Smooth muscle cell (in vitro differentiated cells): ENCODE data around the gene HOXA5. TPM values are rescaled to one million over a fixed set of nuclear protein-coding genes. Genes with fewer than 3 reads are reported as not detected.

Experiments
- DNase-seq: peaks from one replicate; lab custom pipeline; 2025; ENCODE audit not compliant: unreplicated experiment; lab: John Stamatoyannopoulos, UW
- H2AFZ ChIP-seq: fragments of 200-600 bp; sonication (generic); 2 replicates; pipeline ENCODE4 v1.6.0; 2016; ENCODE audit warnings: antibody characterized with exemption, low read depth, mild to moderate bottlenecking
- H3F3A ChIP-seq: fragments of 200-600 bp; sonication (generic); 2 replicates; pipeline ENCODE4 v1.6.0; 2017; ENCODE audit warnings: antibody characterized with exemption, low read depth
- H3K27ac ChIP-seq: fragments of 200-600 bp; sonication (generic); 2 replicates; pipeline ENCODE4 v1.5.1; 2016; ENCODE audit warnings: low read depth, mild to moderate bottlenecking
- H3K27me3 ChIP-seq: fragments of 200-600 bp; sonication (generic); 2 replicates; pipeline ENCODE4 v1.6.1; 2016; ENCODE audit warnings: low read depth, mild to moderate bottlenecking
- H3K36me3 ChIP-seq: fragments of 200-600 bp; sonication (generic); 2 replicates; pipeline ENCODE4 v1.5.1; 2016; ENCODE audit warnings: low read depth
- H3K4me1 ChIP-seq: fragments of 200-600 bp; sonication (generic); 2 replicates; pipeline ENCODE4 v1.5.1; 2016; ENCODE audit warnings: low read depth
- H3K4me2 ChIP-seq: fragments of 200-600 bp; sonication (generic); 2 replicates; pipeline ENCODE4 v1.6.0; 2016; ENCODE audit warnings: mild to moderate bottlenecking
- H3K4me3 ChIP-seq: fragments of 200-600 bp; sonication (generic); 2 replicates; pipeline ENCODE4 v1.5.1; 2016; ENCODE audit warnings: mild to moderate bottlenecking
- H3K79me2 ChIP-seq: fragments of 200-600 bp; sonication (generic); 2 replicates; pipeline ENCODE4 v1.6.0; 2016; ENCODE audit warnings: low read depth, mild to moderate bottlenecking
- H3K9ac ChIP-seq: fragments of 200-600 bp; sonication (generic); 2 replicates; pipeline ENCODE4 v1.6.0; 2016; ENCODE audit warnings: low read depth
- H3K9me3 ChIP-seq: fragments of 200-600 bp; sonication (generic); replicated peaks from 2 replicates; pipeline ENCODE4 v1.5.1; 2016; ENCODE audit warnings: low read depth
- H4K20me1 ChIP-seq: fragments of 200-600 bp; sonication (generic); 2 replicates; pipeline ENCODE4 v1.6.0; 2016; ENCODE audit warnings: low read depth
- WGBS: methylation state at CpG from one replicate; pipeline ENCODE4 v1.1.7; 2016; ENCODE audit warnings: low lambda C conversion rate; 5-methylcytosine and 5-hydroxymethylcytosine counted together
- polyA plus RNA-seq: library from polyadenylated mRNA; unstranded; fragments of >200 nt; fragmentation: Nextera tagmentation; extraction: Ambion mirVana; gene quantifications from 2 replicates; pipeline ENCODE4 v1.2.1, GENCODE V29; 2016
- total RNA-seq: library from RNA; depleted of rRNA; stranded (reverse); fragments of >200 nt; gene quantifications from 2 replicates; pipeline ENCODE4 v1.2.3, GENCODE V29; 2014
- TF ChIP-seq, protein P1 (sequence below): fragments of 200-600 bp; sonication (generic); IDR thresholded peaks from 2 replicates; pipeline ENCODE4 v1.5.1; 2017; ENCODE audit warnings: borderline replicate concordance, mild to moderate bottlenecking, antibody characterized with exemption; ENCODE audit not compliant: insufficient read depth, poor library complexity, severe bottlenecking

Gene HOXA5
- total and polyA plus RNA-seq, 2 experiments from 2014 or later = 0.98 to 2.1 TPM

- Histone ChIP-seq H3K4me2 (no peak overlapping the region), H3K4me3 (no peak overlapping the region), H3K79me2 (no peaks in the 10 kb centered on the region)
Measured at GRCh38 chr7:27145914-27146412, 2.5 kb upstream of the HOXA5 start.

DNA sequence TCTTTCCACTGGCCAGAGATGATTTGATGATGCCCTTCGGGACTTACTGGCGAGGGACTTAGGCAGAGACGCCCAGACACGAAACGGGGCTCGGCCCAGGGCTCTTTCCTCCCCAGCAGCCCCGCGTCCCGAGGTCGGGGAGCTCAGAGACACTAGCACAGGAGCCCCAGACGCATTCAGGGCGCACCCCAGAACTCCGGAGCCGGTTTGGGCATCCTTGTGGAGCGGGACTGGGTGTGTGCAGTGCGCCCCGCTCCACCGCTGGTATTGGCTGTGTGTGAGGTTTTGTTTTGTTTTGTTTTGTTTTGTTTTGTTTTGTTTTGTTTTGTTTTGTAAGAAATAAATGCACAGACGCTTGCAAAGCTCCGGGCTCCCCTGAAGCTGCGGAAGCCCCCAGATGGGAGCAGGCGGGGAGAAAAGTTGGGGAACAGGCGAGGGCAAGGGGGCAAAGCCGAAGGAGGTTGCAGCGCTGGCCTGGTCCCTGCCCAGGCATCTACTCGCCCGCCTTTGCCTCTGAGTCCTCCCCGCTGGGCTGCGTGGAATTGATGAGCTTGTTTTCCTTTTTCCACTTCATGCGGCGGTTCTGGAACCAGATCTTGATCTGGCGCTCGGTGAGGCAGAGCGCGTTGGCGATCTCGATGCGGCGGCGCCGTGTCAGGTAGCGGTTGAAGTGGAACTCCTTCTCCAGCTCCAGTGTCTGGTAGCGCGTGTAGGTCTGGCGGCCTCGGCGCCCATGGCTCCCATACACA, 1.9 kb upstream of the HOXA5 start:
- WGBS = 70% methylated on average over 44 of the region's 47 CpGs
- no peak overlapping the region for H3K4me3 ChIP-seq

More at GRCh38 chr7:27145914-27146412, 2.5 kb upstream of the HOXA5 start:
- Histone ChIP-seq H3F3A (no peaks in the 10 kb centered on the region), H3K27me3 (peaks cover 99% of the 10 kb centered on the region), H3K27ac (no peak overlapping the region), H2AFZ (no peak overlapping the region), H3K9ac (no peak overlapping the region), H3K4me1 (peaks cover 7% of the 10 kb centered on the region), H4K20me1 (no peaks in the 10 kb centered on the region), H3K36me3 (no peaks in the 10 kb centered on the region), H3K9me3 (no peaks in the 10 kb centered on the region)
- TF ChIP-seq, protein P1, sequence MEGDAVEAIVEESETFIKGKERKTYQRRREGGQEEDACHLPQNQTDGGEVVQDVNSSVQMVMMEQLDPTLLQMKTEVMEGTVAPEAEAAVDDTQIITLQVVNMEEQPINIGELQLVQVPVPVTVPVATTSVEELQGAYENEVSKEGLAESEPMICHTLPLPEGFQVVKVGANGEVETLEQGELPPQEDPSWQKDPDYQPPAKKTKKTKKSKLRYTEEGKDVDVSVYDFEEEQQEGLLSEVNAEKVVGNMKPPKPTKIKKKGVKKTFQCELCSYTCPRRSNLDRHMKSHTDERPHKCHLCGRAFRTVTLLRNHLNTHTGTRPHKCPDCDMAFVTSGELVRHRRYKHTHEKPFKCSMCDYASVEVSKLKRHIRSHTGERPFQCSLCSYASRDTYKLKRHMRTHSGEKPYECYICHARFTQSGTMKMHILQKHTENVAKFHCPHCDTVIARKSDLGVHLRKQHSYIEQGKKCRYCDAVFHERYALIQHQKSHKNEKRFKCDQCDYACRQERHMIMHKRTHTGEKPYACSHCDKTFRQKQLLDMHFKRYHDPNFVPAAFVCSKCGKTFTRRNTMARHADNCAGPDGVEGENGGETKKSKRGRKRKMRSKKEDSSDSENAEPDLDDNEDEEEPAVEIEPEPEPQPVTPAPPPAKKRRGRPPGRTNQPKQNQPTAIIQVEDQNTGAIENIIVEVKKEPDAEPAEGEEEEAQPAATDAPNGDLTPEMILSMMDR = no peak
- DNase-seq = no peak
- WGBS = 67% methylated on average over 10 of the region's 11 CpGs

DNA sequence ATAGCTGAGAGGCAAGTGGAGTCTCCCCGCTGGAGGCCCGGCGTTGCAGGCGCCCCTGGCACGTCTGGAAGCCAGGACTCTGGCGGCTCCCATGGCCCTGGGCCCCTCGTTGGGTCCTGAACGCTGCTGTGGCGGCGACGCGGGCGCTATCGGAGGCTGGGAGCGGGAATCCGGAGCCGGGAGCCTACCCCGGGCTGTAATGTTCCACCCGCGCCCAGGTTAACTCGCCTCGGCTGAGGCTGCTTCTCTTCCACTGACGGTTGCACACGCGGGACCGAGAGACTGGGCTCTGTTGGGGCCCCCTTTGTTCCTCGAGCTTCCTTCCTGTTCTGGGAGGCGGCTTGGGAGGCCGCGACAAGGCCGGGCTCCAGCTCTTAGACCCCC, 1.3 kb upstream of the HOXA5 start:
- H2AFZ ChIP-seq = no peak overlapping the region
- no peak overlapping the region for H3K4me2 ChIP-seq
- no peaks in the 10 kb centered on the region for H3F3A ChIP-seq
- no peak overlapping the region for H3K27ac ChIP-seq
- no peaks in the 10 kb centered on the region for H4K20me1 ChIP-seq
- no peaks in the 10 kb centered on the region for H3K36me3 ChIP-seq
- no peak overlapping the region for H3K9ac ChIP-seq
- H3K27me3 ChIP-seq = peaks cover 100% of the 10 kb centered on the region
- H3K4me3 ChIP-seq = no peak overlapping the region
- no peaks in the 10 kb centered on the region for H3K9me3 ChIP-seq
- TF ChIP-seq, protein P1 = no peak
- DNase-seq = no peak
- H3K79me2 ChIP-seq = no peaks in the 10 kb centered on the region
- H3K4me1 ChIP-seq = peaks cover 7% of the 10 kb centered on the region
- WGBS = 26% methylated on average over 28 of the region's 31 CpGs

More for the DNA sequence above, 1.9 kb upstream of the HOXA5 start:
- H3K27me3 ChIP-seq = peaks cover 100% of the 10 kb centered on the region
- H3K27ac ChIP-seq = no peak overlapping the region
- H3K4me2 ChIP-seq = no peak overlapping the region
- H4K20me1 ChIP-seq = no peaks in the 10 kb centered on the region
- no peaks in the 10 kb centered on the region for H3K9me3 ChIP-seq
- no peaks in the 10 kb centered on the region for H3K79me2 ChIP-seq
- TF ChIP-seq, protein P1 = no peak
- H2AFZ ChIP-seq = no peak overlapping the region
- no peaks in the 10 kb centered on the region for H3F3A ChIP-seq
- DNase-seq = no peak
- no peak overlapping the region for H3K9ac ChIP-seq
- H3K36me3 ChIP-seq = no peaks in the 10 kb centered on the region
- peaks cover 7% of the 10 kb centered on the region for H3K4me1 ChIP-seq
